Stomach (tissue), 9 donors: Measurements from ENCODE around the gene CENPA. TPM values are rescaled to one million over a fixed set of nuclear protein-coding genes. Genes with fewer than 3 reads are reported as not detected.

ENCODE experiments used
- DNase-seq, 2 donors: peaks; one replicate each; pipeline versions ENCODE4 v3.0.0 to v3.0.0-alpha.2; 2013 to 2019
- H3K27ac ChIP-seq, 5 donors: fragments of 200-600 bp in 4 of 5; sonication (generic) in 4 of 5; one replicate each; pipeline ENCODE4 v1.5.1; 2013 to 2019; ENCODE audit warnings: mild to moderate bottlenecking in 1 of 5, moderate library complexity in 1 of 5
- H3K27me3 ChIP-seq, 3 donors: fragments of 200-600 bp; sonication (generic); one replicate each; pipeline ENCODE4 v1.5.1; 2017 to 2019; ENCODE audit warnings: mixed run types in 1 of 3
- H3K36me3 ChIP-seq, 4 donors: fragments of 200-600 bp; sonication (generic); 1 replicate in 3 of 4; 2 replicates in 1 of 4; pipeline ENCODE4 v1.5.1; 2016 to 2019
- H3K4me1 ChIP-seq, 4 donors: fragments of 200-600 bp; sonication (generic); one replicate each; pipeline ENCODE4 v1.5.1; 2016 to 2019
- H3K4me3 ChIP-seq, 4 donors: fragments of 200-600 bp; sonication (generic) in 3 of 4; one replicate each; pipeline ENCODE4 v1.5.1; 2016 to 2019; ENCODE audit warnings: mild to moderate bottlenecking in 1 of 4
- H3K9me3 ChIP-seq, 4 donors: fragments of 200-600 bp; sonication (generic); one replicate each; pipeline ENCODE4 v1.5.1; 2016 to 2019
- CTCF ChIP-seq, 7 experiments: fragments of 450-650 bp in 4 of 7; fragments of 200-600 bp in 3 of 7; sonication (generic) in 3 of 7; IDR thresholded peaks; one replicate each; pipeline ENCODE4 v1.5.1; 2016 to 2019; ENCODE audit warnings: antibody characterized with exemption in 7 of 7, control low read depth in 2 of 7, mild to moderate bottlenecking in 1 of 7
- EP300 ChIP-seq: sonication (generic); formaldehyde crosslinking; IDR thresholded peaks from one replicate; pipeline ENCODE4 v1.6.1; 2017; ENCODE audit warnings: antibody characterized with exemption
- POLR2A ChIP-seq, 4 donors: fragments of 450-650 bp; IDR thresholded peaks; one replicate each; pipeline ENCODE4 v1.6.1; 2016; ENCODE audit warnings: antibody characterized with exemption in 4 of 4, control low read depth in 2 of 4, mild to moderate bottlenecking in 1 of 4, moderate library complexity in 1 of 4
- POLR2AphosphoS5 ChIP-seq, 3 donors: sonication (generic); formaldehyde crosslinking; IDR thresholded peaks; one replicate each; pipeline ENCODE4 v1.6.1; 2016; ENCODE audit warnings: antibody characterized with exemption in 3 of 3
- WGBS, 5 donors: extraction: QIAGEN DNeasy Blood & Tissue Kit in 3 of 5; methylation state at CpG; one replicate each; pipeline versions ENCODE4 v1.1.5 to v1.1.7; 2013 to 2018; 5-methylcytosine and 5-hydroxymethylcytosine counted together
- intact Hi-C: fragments of 100-400 bp; cut with DNase I; formaldehyde crosslinking; loops from one replicate; pipeline ENCODE4 v1.15.1; 2023; ENCODE audit warnings: low total_unique reads
- polyA plus RNA-seq, 3 donors: library from polyadenylated mRNA; stranded (reverse); fragments of 200-250 nt; gene quantifications; one replicate each; pipeline ENCODE4 v1.2.3, GENCODE V29; 2013
- total RNA-seq, 5 donors: library from RNA; depleted of rRNA; stranded (reverse); fragments of >200 nt; gene quantifications; one replicate each; pipeline versions ENCODE4 v1.1.0 to v1.2.3, GENCODE V29; 2014 to 2016
- donor health status: healthy with polysubstance abuse.
- donor health status: Bipolar disorder and iron deficiency.
- donor health status: healthy.

CENPA gene
- total and polyA plus RNA-seq, 8 donors, result 2.0 to 4.0 (median 2.7) TPM; not detected in 4

- H3K36me3 ChIP-seq, result peaks cover 23 to 37% (median 37%) of the 10 kb centered on the region in 4 donors
- peaks cover 0 to 8% (median 5%) of the 10 kb centered on the region in 3 donors for H3K27me3 ChIP-seq
- intact Hi-C loops, result no loop called here
- no peak for TF ChIP-seq EP300
- TF ChIP-seq POLR2AphosphoS5 (IDR thresholded peaks at IDR 0.05), result no peak
- no peak for TF ChIP-seq POLR2A (IDR thresholded peaks at IDR 0.05)
- TF ChIP-seq CTCF (IDR thresholded peaks at IDR 0.05), result no peak
- no peak overlapping the region for H3K27ac ChIP-seq
- peak in 1 of 2 donors; percentile 41 for DNase-seq
- H3K9me3 ChIP-seq, result no peaks in the 10 kb centered on the region
- H3K4me1 ChIP-seq, result peaks cover 13 to 24% (median 16%) of the 10 kb centered on the region in 4 donors
- WGBS, 5 donors, result 50 to 82% (median 55%) methylated on average over 12 of the region's 12 CpGs
- H3K4me3 ChIP-seq, result no peak overlapping the region
Observed at GRCh38 chr2:26782876-26783704, 2.8 kb upstream of the CENPA start.

- peaks cover 11 to 21% (median 21%) of the 10 kb centered on the region in 4 donors for H3K36me3 ChIP-seq
- H3K9me3 ChIP-seq, result no peaks in the 10 kb centered on the region
- peak overlapping the region in 1 of 5 donors; percentile 64 for H3K27ac ChIP-seq
- no peak for DNase-seq
- peaks cover 0 to 11% (median 5%) of the 10 kb centered on the region in 3 donors for H3K27me3 ChIP-seq
- intact Hi-C loops, result no loop called here
- H3K4me1 ChIP-seq, result peaks cover 13 to 24% (median 16%) of the 10 kb centered on the region in 4 donors
- WGBS, 5 donors, result 93 to 95% (median 94%) methylated on average over 14 to 19 of the region's 19 CpGs
- peak overlapping the region in 2 of 4 donors; percentile 78 to 95 for H3K4me3 ChIP-seq
- TF ChIP-seq EP300 (no peak), POLR2A (IDR thresholded peaks at IDR 0.05) (no peak), CTCF (IDR thresholded peaks at IDR 0.05) (no peak), POLR2AphosphoS5 (IDR thresholded peaks at IDR 0.05) (no peak)
Observed at GRCh38 chr2:26784570-26785234, 1.2 kb upstream of the CENPA start.

GRCh38 chr2:26786207-26787028, 562 bp downstream of the CENPA start:
- intact Hi-C loops, result no loop called here
- H3K9me3 ChIP-seq, result peaks cover 0 to 9% (median 0%) of the 10 kb centered on the region in 4 donors
- H3K4me3 ChIP-seq, result peak overlapping the region; percentile 68 to 95 (median 86)
- no peak for DNase-seq
- WGBS, 5 donors, result 3 to 15% (median 6%) methylated on average over 13 to 55 of the region's 55 CpGs
- H3K27ac ChIP-seq, result peak overlapping the region in 3 of 5 donors; percentile 38 to 69 (median 48)
- H3K4me1 ChIP-seq, result peaks cover 13 to 24% (median 16%) of the 10 kb centered on the region in 4 donors
- TF ChIP-seq POLR2AphosphoS5 (IDR thresholded peaks at IDR 0.05) (no peak), CTCF (IDR thresholded peaks at IDR 0.05) (no peak), POLR2A (IDR thresholded peaks at IDR 0.05) (no peak), EP300 (no peak)
- H3K27me3 ChIP-seq, result peaks cover 0 to 22% (median 5%) of the 10 kb centered on the region in 3 donors
- peaks cover 0 to 4% (median 4%) of the 10 kb centered on the region in 4 donors for H3K36me3 ChIP-seq

GRCh38 chr2:26792720-26793119, 6.9 kb downstream of the CENPA start:
- peaks cover 0 to 14% (median 0%) of the 10 kb centered on the region in 3 donors for H3K27me3 ChIP-seq
- H3K4me3 ChIP-seq, result no peak overlapping the region
- TF ChIP-seq POLR2A (IDR thresholded peaks at IDR 0.05) (no peak), CTCF (IDR thresholded peaks at IDR 0.05) (no peak), POLR2AphosphoS5 (IDR thresholded peaks at IDR 0.05) (no peak), EP300 (no peak)
- DNase-seq, result no peak
- WGBS, 5 donors, result 73 to 94% (median 86%) methylated on average over 3 of the region's 3 CpGs
- no peak overlapping the region for H3K27ac ChIP-seq
- peaks cover 0 to 7% (median 0%) of the 10 kb centered on the region in 4 donors for H3K36me3 ChIP-seq
- no peaks in the 10 kb centered on the region for H3K4me1 ChIP-seq
- intact Hi-C loops, result no loop called here
- H3K9me3 ChIP-seq, result peaks cover 0 to 12% (median 0%) of the 10 kb centered on the region in 4 donors
